OCI-LY3 (cell line): ENCODE data around the gene PLPP3.

ENCODE experiments used
- EZH2phosphoT487 ChIP-seq: fragments of 200-600 bp; shearing (Covaris generic); IDR thresholded peaks from 2 replicates; pipeline ENCODE4 v1.6.1; 2018; ENCODE audit warnings: antibody characterized with exemption, mixed run types, low read depth
- TF ChIP-seq, protein P1 (sequence below): fragments of 200-600, 300-600 bp; sonication (generic); IDR thresholded peaks from 2 replicates; pipeline ENCODE4 v1.5.1; 2014; ENCODE audit warnings: antibody characterized with exemption, low read length, low read depth

DNA sequence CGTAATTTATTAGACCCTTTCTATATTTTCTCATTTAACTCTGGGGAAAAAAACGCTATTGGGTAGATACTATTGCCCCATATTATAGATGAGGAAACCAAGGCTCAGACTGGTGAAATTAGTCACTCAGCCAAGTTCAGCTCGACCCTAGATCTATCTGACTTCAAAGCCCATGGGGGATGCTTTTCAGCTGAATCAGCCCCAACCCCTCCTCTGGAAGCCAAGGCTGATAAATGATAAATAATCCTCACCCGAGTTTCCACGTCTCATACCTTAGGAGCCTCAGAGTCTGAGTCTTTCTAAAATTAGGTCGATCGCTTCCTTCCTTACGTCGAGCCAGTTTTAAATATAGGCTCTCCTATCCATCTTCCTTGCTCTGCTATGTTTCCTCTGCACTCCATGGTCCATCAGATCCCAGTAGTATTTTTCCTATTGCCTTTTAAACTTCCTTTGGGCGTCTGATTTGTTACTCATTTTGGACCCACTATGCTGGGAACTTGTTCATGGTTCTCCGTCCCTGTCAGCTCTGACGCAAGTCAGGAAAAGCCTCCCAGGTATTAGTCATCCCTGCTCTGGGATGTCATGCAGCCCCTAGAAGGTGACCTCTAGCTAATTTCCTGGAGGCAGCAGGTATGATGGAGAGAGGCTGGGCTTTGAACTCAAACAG, 122.8 kb downstream of the PLPP3 start:
- TF ChIP-seq, protein P1, sequence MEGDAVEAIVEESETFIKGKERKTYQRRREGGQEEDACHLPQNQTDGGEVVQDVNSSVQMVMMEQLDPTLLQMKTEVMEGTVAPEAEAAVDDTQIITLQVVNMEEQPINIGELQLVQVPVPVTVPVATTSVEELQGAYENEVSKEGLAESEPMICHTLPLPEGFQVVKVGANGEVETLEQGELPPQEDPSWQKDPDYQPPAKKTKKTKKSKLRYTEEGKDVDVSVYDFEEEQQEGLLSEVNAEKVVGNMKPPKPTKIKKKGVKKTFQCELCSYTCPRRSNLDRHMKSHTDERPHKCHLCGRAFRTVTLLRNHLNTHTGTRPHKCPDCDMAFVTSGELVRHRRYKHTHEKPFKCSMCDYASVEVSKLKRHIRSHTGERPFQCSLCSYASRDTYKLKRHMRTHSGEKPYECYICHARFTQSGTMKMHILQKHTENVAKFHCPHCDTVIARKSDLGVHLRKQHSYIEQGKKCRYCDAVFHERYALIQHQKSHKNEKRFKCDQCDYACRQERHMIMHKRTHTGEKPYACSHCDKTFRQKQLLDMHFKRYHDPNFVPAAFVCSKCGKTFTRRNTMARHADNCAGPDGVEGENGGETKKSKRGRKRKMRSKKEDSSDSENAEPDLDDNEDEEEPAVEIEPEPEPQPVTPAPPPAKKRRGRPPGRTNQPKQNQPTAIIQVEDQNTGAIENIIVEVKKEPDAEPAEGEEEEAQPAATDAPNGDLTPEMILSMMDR = no peak
- no peak for TF ChIP-seq EZH2phosphoT487
